Psoas muscle (tissue), 8 donors: Measurements from ENCODE around the gene MUC4. TPM values are rescaled to one million over a fixed set of nuclear protein-coding genes. Genes with fewer than 3 reads are reported as not detected.
"Not testable (repeated sequence)": the region's sequence is repeated elsewhere in the genome, so short reads cannot be mapped to it uniquely, and the experiment has no call there.

ENCODE experiments used
- ATAC-seq, 4 donors: fragments of 200-7000 bp; cut with Tn5 transposase; one replicate each; pipeline ENCODE4 v1.9.1; 2020; ENCODE audit warnings: moderate library complexity in 3 of 4, mild to moderate bottlenecking in 2 of 4
- DNase-seq, 2 donors: peaks; one replicate each; pipeline ENCODE4 v3.0.0-alpha.2; 2020
- H3K27ac ChIP-seq: fragments of 200-600 bp; one replicate; pipeline ENCODE4 v1.8.0; 2022
- H3K27me3 ChIP-seq, 3 donors: fragments of 200-600 bp in 1 of 3; one replicate each; pipeline versions ENCODE4 v1.6.1 to v1.8.0; 2013 to 2022; ENCODE audit warnings: low read length in 2 of 3, mild to moderate bottlenecking in 2 of 3, moderate library complexity in 1 of 3; ENCODE audit not compliant: insufficient read depth in 3 of 3
- H3K36me3 ChIP-seq, 2 donors: fragments of 200-600 bp in 1 of 2; one replicate each; pipeline versions ENCODE4 v1.6.1 to v1.8.0; 2013 to 2022; ENCODE audit warnings: low read depth in 1 of 2, mild to moderate bottlenecking in 1 of 2, moderate library complexity in 1 of 2; ENCODE audit not compliant: insufficient read depth in 1 of 2
- H3K4me1 ChIP-seq: fragments of 200-600 bp; one replicate; pipeline ENCODE4 v1.8.0; 2022
- H3K4me3 ChIP-seq: fragments of 200-600 bp; one replicate; pipeline ENCODE4 v1.8.0; 2022; ENCODE audit warnings: mild to moderate bottlenecking
- H3K9me3 ChIP-seq: fragments of 200-600 bp; one replicate; pipeline ENCODE4 v1.8.0; 2022
- CTCF ChIP-seq: fragments of 200-600 bp; IDR thresholded peaks from one replicate; pipeline ENCODE4 v1.8.0; 2022; ENCODE audit warnings: antibody characterized with exemption
- WGBS, 3 donors: extraction: QIAGEN DNeasy Blood & Tissue Kit; methylation state at CpG; one replicate each; pipeline versions ENCODE4 v1.1.6 to v1.1.7; 2013; 5-methylcytosine and 5-hydroxymethylcytosine counted together
- intact Hi-C, 2 donors: fragments of 100-400 bp; cut with DNase I; formaldehyde crosslinking; loops; one replicate each; pipeline versions ENCODE4 v1.11.0 to v1.14.2; 2022
- polyA plus RNA-seq, 3 donors: library from polyadenylated mRNA; stranded (reverse); fragments of 200-250 nt; gene quantifications; one replicate each; pipeline ENCODE4 v1.2.3, GENCODE V29; 2013
- total RNA-seq, 4 donors: library from RNA; stranded (reverse); fragmentation: NEBNext Ultra II Directional in 2 of 4; extraction: Animal tissue kit (Norgen Biotek cat#: 25700) in 2 of 4; gene quantifications; one replicate each; pipeline versions ENCODE4 v1.2.1 to v1.2.4, GENCODE V29; 2021 to 2023
- donor health status: healthy with polysubstance abuse.
- donor health status: DM: no; HTN: no; CAD: no; lungs with moderate emphysema.
- donor health status: Bipolar disorder and iron deficiency.
- donor health status: healthy.
- donor health status: DM: yes; HTN: yes; CAD: no.
- donor health status: DM: no; HTN: no; CAD: no.
- donor health status: DM: no; HTN: no; CAD: no.
- donor health status: DM: yes; HTN: yes; CAD: no.

MUC4 gene
- total and polyA plus RNA-seq, 7 donors, result 0.01 to 0.08 (median 0.02) TPM; not detected in 4

GRCh38 chr3:195820186-195820585 is 8.5 kb upstream of the MUC4 start:
- H3K27me3 ChIP-seq, result no peaks in the 10 kb centered on the region
- no peaks in the 10 kb centered on the region for H3K36me3 ChIP-seq
- no peaks in the 10 kb centered on the region for H3K4me1 ChIP-seq
- intact Hi-C loops, result no loop called here
- no peaks in the 10 kb centered on the region for H3K9me3 ChIP-seq
- DNase-seq, result no peak
- H3K27ac ChIP-seq, result no peak overlapping the region
- 19 to 43% (median 33%) methylated on average over 8 of the region's 8 CpGs for WGBS, 3 donors
- peak in 1 of 4 donors; percentile 34 for ATAC-seq
- no peak overlapping the region for H3K4me3 ChIP-seq
- no peak for TF ChIP-seq CTCF

GRCh38 chr3:195818301-195818700 is 6.6 kb upstream of the MUC4 start:
- H3K36me3 ChIP-seq, result no peaks in the 10 kb centered on the region
- 88 to 89% (median 89%) methylated on average over 21 of the region's 21 CpGs for WGBS, 3 donors

GRCh38 chr3:195817578-195818135 is 5.9 kb upstream of the MUC4 start:
- H3K27me3 ChIP-seq, result peaks cover 0 to under 1% (median 0%) of the 10 kb centered on the region in 3 donors

More at GRCh38 chr3:195818301-195818700, 6.6 kb upstream of the MUC4 start:
- TF ChIP-seq CTCF, result no peak
- intact Hi-C loops, result no loop called here
- no peaks in the 10 kb centered on the region for H3K4me1 ChIP-seq
- no peak overlapping the region for H3K27ac ChIP-seq
- DNase-seq (no peak), ATAC-seq (no peak)
- H3K9me3 ChIP-seq, result no peaks in the 10 kb centered on the region
- no peaks in the 10 kb centered on the region for H3K27me3 ChIP-seq
- no peak overlapping the region for H3K4me3 ChIP-seq

GRCh38 chr3:195816276-195816913 is 4.7 kb upstream of the MUC4 start:
- H3K4me1 ChIP-seq, H3K4me3 ChIP-seq, intact Hi-C loops, ATAC-seq, H3K36me3 ChIP-seq, DNase-seq, H3K27me3 ChIP-seq, H3K27ac ChIP-seq, H3K9me3 ChIP-seq: not testable (repeated sequence)
- 94 to 97% (median 96%) methylated on average over 22 of the region's 23 CpGs for WGBS, 3 donors

More at GRCh38 chr3:195817578-195818135, 5.9 kb upstream of the MUC4 start:
- Histone ChIP-seq H3K4me3 (no peak overlapping the region), H3K27ac (no peak overlapping the region), H3K9me3 (no peaks in the 10 kb centered on the region), H3K36me3 (no peaks in the 10 kb centered on the region), H3K4me1 (no peaks in the 10 kb centered on the region)
- no peak for TF ChIP-seq CTCF
- WGBS, 3 donors, result 83 to 87% (median 84%) methylated on average over 17 of the region's 17 CpGs
- no peak for ATAC-seq
- intact Hi-C loops, result no loop called here
- DNase-seq, result no peak

- TF ChIP-seq CTCF, result no peak
- Histone ChIP-seq H3K27ac (no peak overlapping the region), H3K36me3 (no peaks in the 10 kb centered on the region), H3K27me3 (peaks cover 0 to 8% (median 6%) of the 10 kb centered on the region in 3 donors), H3K4me3 (no peak overlapping the region), H3K4me1 (no peaks in the 10 kb centered on the region), H3K9me3 (no peaks in the 10 kb centered on the region)
- WGBS, 3 donors, result 84 to 88% (median 85%) methylated on average over 18 of the region's 18 CpGs
- no peak for DNase-seq
- ATAC-seq, result no peak
- intact Hi-C loops, result no loop called here
Measured at GRCh38 chr3:195815169-195815771, 3.5 kb upstream of the MUC4 start.
